ENCODE measurements around the gene C1orf210.

C1orf210 gene

DNA sequence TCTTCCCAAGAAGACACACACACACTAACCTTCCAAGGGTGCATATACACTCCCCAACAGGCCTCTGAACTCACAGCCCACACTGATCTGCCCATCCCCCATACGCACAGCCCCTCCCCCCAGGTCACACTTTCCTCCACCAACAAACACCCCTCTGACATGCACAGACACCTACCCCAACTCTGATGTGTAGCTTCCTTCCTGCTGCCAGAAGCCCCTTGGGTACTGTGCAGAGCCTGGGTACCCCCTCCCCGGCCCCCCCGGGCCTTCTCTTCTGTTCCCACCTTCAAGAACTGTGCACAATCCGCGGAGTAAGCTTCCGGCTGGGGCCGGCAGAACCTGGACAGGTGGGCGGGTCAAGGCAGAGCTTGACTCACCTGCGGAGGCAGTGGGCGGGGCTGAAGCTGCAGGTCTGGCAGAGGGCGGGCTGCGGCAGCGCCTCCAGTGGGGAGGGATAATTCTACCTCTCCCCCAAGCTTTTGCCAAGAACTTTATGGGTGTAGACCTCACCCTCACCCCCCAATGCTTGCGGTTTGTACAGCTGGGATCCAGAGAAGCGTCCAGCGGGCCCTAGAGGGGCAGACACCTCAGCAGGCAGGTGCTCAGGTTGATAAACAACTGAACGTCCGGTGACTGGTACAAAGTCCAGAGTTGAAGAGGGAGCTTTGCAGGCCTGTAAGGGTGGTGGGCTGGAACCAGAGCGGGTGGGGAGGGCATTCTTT is at the start of gene C1orf210:
Gene C1orf210 (minus strand): TSS at position 313 of the 722 bp plus-strand sequence. CDS start 2,311 bp downstream, outside the sequence.
- no peak within 1 kb of the TSS for H3K4me3 ChIP-seq (ENCODE audit: low read length)
- no peak for TF ChIP-seq ZNF274 (IDR thresholded peaks at IDR 0.05; ENCODE audit: low read depth, low read length)

DNA sequence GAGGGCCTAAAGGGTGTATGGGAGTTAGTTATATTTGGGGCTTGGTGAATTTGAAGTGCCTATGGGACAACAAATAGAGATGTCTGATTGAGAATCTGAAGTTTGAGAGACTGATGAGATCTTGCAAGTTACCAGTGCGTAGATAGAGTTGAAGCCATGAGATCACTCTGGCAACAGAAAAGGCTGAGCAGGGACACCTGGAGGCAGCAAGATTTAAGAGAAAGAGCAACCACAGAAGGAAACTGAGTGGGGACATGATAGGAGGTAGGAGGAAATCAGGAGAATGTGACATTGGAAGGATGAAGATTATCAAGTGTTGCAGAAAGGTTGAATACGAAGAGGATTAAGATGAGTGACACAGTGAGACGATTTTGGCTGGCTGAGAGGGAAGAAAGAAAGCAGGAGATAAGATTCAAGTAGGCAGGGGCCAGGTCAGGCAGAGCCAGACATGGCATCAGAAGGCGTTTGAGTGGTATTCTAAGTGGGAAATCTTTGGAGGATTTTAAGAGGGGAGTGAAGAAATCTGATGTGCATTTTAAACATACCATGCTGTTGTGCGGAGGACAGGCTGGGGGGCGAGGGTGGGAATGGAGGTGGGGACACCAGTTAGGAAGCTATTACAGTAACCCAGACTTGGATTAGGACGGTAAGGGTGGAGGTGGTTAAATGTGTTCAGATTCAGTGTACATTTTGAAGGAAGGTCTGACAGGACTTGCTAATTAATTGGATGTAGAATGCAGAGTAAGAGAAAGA is 49.2 kb upstream of the C1orf210 start:
- TF ChIP-seq ZNF274 (IDR thresholded peaks at IDR 0.05; ENCODE audit: low read depth, low read length), result no peak

DNA sequence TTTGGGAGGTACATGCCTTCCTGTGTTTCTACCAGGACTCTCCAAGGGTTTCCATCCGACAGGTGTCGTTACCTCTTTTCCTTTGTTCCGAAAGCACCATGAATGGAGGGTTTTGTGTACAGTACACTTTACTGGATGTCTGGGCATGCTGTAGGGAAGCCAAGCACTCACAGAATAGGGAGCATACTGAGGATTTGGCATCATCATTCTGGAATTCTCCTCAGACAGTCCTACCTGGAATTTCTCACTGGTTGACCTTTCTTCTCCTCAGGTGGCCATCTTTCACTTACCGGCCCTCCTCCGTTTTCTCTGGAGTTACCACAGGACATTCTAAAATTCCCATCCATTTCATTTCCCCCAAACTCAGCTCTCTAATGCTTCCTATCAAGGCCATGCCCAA is 46.3 kb upstream of the C1orf210 start:
- no peak overlapping the region for H3K4me3 ChIP-seq (ENCODE audit: low read length)
- no peak for TF ChIP-seq ZNF274 (IDR thresholded peaks at IDR 0.05; ENCODE audit: low read depth, low read length)

More for the DNA sequence above, 49.2 kb upstream of the C1orf210 start:
- no peak overlapping the region for H3K4me3 ChIP-seq (ENCODE audit: low read length)

DNA sequence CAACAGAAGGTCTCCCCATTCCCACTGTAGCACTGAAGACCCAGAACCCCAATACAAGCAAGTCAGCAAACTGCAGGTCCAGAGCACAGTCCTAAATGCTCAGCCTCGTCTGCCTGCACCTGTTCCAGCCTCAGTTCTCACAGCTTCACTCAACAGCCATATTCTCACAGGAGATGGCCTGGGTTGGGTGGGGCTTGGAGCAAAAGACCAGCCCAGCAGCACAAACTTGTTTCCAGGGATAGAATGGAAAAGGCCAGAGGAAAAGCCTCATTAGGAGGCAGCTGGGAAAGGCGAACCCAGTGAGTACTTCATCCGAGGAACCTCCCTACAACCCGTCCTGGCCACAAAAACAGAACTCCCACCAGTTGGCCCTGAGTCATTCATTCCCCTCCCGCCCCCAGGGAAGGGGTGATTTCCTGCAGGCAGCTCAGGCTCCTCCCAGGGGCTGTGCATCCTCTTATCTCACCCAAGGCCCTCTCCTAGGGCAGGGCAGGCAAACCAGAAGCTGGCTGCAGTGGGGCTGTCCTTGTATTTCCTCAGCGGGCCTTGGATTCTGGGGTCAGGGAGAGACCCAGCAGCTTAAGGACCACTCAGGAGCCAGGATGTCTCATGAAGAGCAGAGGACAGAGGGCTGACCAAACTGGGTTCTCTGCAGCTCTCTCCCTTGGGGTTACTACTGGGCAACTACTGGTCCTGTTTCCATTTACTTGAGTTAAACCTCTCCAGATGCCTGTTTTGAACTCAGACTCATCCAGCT is 44.8 kb upstream of the C1orf210 start:
- no peak overlapping the region for H3K4me3 ChIP-seq (ENCODE audit: low read length)
- no peak for TF ChIP-seq ZNF274 (IDR thresholded peaks at IDR 0.05; ENCODE audit: low read depth, low read length)

DNA sequence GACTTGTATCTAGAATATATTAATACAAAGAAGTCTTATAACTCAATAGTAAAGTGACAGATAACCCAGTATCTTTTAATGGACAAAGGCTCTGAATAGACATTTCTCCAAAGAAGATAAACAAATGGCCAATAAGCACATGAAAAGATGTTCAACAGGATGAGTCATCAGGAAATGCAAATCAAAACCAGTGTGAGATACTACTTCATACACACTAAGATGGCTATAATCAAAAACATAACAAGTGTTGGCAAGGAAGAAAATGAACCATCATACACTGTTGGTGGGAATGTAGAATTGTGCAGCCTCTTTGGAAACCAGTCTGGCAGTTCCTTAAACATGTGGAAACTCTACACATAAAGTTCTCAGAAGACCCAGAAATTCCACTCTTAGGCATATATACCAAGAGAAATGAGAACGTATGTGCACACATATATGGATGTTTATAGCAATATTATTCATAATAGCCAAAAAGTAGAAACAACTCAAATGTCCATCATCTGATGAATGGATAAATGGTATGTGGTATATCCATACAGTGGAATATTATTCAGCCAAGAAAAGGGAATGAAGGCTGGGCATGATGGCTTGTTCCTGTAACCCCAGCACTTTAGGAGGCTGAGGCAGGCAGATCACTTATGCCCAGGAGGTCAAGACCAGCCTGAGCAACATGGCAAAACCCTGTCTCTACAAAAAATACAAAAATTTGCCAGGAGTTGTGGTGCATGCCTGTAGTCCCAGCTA is 42.3 kb upstream of the C1orf210 start:
- TF ChIP-seq ZNF274 (IDR thresholded peaks at IDR 0.05; ENCODE audit: low read depth, low read length), result no peak
- H3K4me3 ChIP-seq (ENCODE audit: low read length), result no peak overlapping the region

DNA sequence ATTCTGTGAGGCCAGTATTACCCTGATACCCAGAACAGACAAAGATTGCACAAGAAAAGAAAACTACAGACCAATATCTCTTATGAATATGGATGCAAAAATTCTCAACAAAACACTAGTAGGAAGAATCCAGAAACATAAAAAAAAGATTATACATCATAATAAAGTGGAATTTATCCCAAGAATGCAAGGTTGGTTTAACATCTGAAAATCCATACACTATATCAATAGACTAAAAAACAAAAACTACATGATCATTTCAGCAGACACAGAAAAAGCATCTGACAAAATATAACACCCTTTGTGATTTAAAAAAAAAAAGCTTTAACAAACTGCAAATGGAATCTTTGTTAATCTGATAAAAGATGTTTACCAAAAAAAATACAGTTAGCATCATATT is 40.0 kb upstream of the C1orf210 start:
- no peak overlapping the region for H3K4me3 ChIP-seq (ENCODE audit: low read length)
- no peak for TF ChIP-seq ZNF274 (IDR thresholded peaks at IDR 0.05; ENCODE audit: low read depth, low read length)

DNA sequence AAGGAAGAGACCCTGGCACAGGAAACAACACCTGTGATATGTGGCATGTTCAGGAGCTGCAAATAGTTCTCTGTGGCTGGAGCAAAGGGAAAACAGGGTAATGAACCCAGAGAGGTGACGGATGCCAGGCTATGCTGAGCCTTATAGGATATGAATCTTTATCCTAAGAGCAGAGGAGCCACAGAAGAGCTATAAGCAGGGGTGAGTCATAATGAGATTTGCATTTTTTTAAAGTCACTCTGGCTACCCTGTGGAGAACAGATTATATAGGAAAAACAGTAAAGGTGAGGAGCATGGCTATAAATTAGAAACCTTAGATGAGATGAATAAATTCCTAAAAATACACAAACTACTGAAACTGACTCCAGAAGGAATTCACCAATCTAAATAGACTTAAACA is 39.4 kb upstream of the C1orf210 start:
- no peak for TF ChIP-seq ZNF274 (IDR thresholded peaks at IDR 0.05; ENCODE audit: low read depth, low read length)
- H3K4me3 ChIP-seq (ENCODE audit: low read length), result no peak overlapping the region

DNA sequence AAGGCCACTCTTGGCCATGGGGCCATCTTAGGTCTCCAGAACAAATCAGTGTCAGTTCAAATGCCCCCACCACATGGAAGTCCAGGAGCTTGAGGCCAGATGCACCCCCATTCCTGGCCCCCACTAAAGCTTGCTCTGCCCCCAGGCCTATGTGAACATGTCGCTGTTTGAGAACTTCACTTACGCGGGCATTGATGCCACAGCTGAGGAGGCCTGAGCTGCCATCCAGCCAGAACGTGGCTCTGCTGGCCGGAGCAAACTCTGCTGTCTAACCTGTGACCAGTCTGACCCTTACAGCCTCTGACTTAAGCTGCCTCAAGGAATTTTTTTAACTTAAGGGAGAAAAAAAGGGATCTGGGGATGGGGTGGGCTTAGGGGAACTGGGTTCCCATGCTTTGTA is 37.1 kb upstream of the C1orf210 start:
- no peak for TF ChIP-seq ZNF274 (IDR thresholded peaks at IDR 0.05; ENCODE audit: low read depth, low read length)
- no peak overlapping the region for H3K4me3 ChIP-seq (ENCODE audit: low read length)

DNA sequence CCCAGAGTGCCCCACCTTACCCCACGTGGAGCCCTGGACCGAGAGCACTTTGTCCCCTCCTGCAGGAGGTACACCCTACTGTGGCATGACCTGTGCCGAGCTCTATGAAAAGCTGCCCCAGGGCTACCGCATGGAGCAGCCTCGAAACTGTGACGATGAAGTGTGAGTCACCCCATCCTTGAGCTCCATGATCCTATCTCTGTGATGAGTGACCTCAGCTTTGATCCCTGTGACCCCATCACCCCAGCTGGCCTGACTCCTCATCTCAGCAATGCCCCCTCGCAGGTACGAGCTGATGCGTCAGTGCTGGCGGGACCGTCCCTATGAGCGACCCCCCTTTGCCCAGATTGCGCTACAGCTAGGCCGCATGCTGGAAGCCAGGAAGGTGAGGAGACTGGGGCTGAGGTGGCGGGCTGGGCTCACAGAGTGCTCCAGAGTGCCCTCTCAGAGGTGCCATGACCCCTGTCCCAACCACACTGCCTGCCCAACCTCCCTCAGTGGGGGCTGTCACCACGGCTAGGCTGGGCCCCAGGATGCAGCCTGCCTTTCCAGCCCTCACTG is 36.0 kb upstream of the C1orf210 start:
- H3K4me3 ChIP-seq (ENCODE audit: low read length), result no peak overlapping the region
- no peak for TF ChIP-seq ZNF274 (IDR thresholded peaks at IDR 0.05; ENCODE audit: low read depth, low read length)

DNA sequence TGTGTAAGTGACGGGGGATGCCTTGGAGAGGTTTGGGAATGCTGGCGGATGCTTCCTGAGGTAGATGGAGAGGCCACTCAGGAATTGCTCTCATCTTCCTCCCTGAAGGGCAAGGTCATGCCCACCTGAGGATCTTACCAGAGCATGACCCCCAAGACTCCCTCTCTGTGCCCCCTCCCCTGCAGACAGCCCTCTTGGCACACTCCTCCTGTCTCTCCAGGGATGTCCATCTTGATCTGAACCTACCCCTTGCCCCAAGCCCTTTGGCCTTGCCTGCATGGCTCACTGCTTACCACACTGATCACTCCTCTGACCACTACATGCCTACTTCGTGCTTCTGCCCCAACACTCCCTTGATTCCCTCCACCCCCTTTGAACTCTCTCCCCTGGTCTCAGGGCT is 34.4 kb upstream of the C1orf210 start:
- no peak for TF ChIP-seq ZNF274 (IDR thresholded peaks at IDR 0.05; ENCODE audit: low read depth, low read length)

DNA sequence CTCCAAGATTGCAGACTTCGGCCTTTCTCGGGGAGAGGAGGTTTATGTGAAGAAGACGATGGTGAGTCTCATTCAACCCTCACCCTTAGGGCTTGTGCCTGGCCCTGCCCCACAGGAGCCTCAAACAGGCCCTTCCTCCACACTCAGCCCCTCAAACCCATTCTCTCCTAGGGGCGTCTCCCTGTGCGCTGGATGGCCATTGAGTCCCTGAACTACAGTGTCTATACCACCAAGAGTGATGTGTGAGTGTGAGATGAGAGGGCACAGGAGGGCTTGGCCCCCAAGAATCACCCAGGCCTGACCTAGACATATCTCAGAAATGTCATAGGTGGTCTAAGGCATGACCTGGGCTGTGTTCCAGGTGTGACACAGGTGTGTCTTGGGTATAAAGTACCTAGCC is 33.9 kb upstream of the C1orf210 start:
- H3K4me3 ChIP-seq (ENCODE audit: low read length), result no peak overlapping the region
- no peak for TF ChIP-seq ZNF274 (IDR thresholded peaks at IDR 0.05; ENCODE audit: low read depth, low read length)

More for the DNA sequence above, 34.4 kb upstream of the C1orf210 start:
- no peak overlapping the region for H3K4me3 ChIP-seq (ENCODE audit: low read length)

DNA sequence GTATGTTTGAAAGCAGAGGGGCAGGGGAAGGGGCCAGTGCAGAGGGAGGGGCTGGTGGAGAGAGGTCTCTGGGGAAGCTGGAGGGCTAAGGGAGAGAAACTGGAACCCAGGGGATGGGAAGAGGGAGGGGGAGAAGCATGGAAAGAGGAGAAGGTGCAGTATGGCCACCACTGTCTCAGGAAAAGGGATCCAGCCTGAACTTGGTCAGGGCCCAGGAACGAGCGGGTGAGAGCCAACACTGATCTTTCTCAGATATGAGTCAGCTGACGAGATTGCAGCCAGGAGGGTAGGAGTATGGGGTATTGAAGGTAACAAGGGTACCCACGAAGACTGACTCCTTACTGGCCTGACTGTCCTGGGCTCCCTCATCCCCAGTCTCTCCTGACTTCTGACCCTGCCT is 33.5 kb upstream of the C1orf210 start:
- H3K4me3 ChIP-seq (ENCODE audit: low read length), result no peak overlapping the region
- TF ChIP-seq ZNF274 (IDR thresholded peaks at IDR 0.05; ENCODE audit: low read depth, low read length), result no peak

DNA sequence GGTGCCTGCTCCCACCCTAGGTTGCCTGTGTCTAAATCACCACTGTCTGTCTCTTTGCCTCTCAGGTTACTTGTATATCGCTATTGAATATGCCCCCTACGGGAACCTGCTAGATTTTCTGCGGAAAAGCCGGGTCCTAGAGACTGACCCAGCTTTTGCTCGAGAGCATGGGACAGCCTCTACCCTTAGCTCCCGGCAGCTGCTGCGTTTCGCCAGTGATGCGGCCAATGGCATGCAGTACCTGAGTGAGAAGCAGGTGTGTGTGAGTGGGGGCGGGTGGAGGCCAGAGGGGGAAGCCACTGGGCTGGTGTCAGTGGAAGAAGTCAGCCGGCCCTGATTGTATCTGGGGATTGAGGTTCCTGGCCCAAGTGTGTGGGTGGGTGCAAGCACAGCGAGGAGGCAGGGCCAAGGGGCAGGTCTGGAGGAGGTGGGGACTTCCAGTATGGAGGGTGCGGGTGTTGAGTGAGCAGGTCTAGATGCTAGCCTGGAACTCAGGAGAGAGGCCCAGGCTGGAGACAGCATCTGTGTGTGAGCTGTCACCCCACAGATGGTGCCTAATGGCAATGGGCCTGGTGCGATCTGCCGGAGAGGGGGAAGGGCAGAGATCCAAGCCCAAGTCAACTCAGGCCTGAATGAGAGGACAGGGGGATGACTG is 32.6 kb upstream of the C1orf210 start:
- no peak overlapping the region for H3K4me3 ChIP-seq (ENCODE audit: low read length)

More for the DNA sequence above, 32.6 kb upstream of the C1orf210 start:
- no peak for TF ChIP-seq ZNF274 (IDR thresholded peaks at IDR 0.05; ENCODE audit: low read depth, low read length)
